Gastrocnemius medialis (tissue), 4 donors: ENCODE data around the gene THSD8. TPM values are rescaled to one million over a fixed set of nuclear protein-coding genes. Genes with fewer than 3 reads are reported as not detected.

Source experiments
- ATAC-seq, 2 donors: fragments of 150-250 bp; one replicate each; pipeline ENCODE4 v1.9.1; 2016
- DNase-seq, 2 donors: peaks; one replicate each; pipeline ENCODE4 v3.0.0-alpha.2; 2019
- H3K27ac ChIP-seq, 4 donors: fragments of 200-600 bp; sonication (generic); 1 replicate in 1 of 4; 2 replicates in 3 of 4; pipeline ENCODE4 v1.5.1; 2016 to 2018; ENCODE audit warnings: mild to moderate bottlenecking in 2 of 4, moderate library complexity in 1 of 4
- H3K27me3 ChIP-seq, 3 donors: fragments of 200-600 bp; sonication (generic) in 2 of 3; 1 replicate in 1 of 3; 2 replicates in 2 of 3; pipeline versions ENCODE4 v1.5.1 to v1.6.0; 2016 to 2019; ENCODE audit warnings: mild to moderate bottlenecking in 1 of 3, moderate library complexity in 1 of 3
- H3K36me3 ChIP-seq, 2 donors: fragments of 200-600 bp; sonication (generic) in 1 of 2; one replicate each; pipeline ENCODE4 v1.5.1; 2017 to 2018
- H3K4me1 ChIP-seq, 2 donors: fragments of 200-600 bp; sonication (generic) in 1 of 2; one replicate each; pipeline ENCODE4 v1.5.1; 2016 to 2017; ENCODE audit warnings: mild to moderate bottlenecking in 2 of 2
- H3K4me3 ChIP-seq, 4 donors: fragments of 200-600 bp; sonication (generic) in 3 of 4; 1 replicate in 1 of 4; 2 replicates in 3 of 4; pipeline ENCODE4 v1.5.1; 2016 to 2019; ENCODE audit warnings: mild to moderate bottlenecking in 2 of 4
- H3K9me3 ChIP-seq, 3 donors: fragments of 200-600 bp; sonication (generic) in 2 of 3; 1 replicate in 1 of 3; 2 replicates in 2 of 3; pipeline ENCODE4 v1.5.1; 2016 to 2019
- POLR2A ChIP-seq, 2 donors: fragments of 450-650 bp; IDR thresholded peaks; one replicate each; pipeline ENCODE4 v1.6.1; 2017; ENCODE audit warnings: antibody characterized with exemption in 2 of 2, mild to moderate bottlenecking in 2 of 2, moderate library complexity in 2 of 2
- in situ Hi-C, 4 donors: fragments of 200-750 bp; cut with MboI; loops; one replicate each; pipeline versions ENCODE4 v1.15.0 to v1.8.0; 2017; ENCODE audit warnings: low sequenced_read_pairs in 4 of 4
- intact Hi-C: fragments of 100-400 bp; cut with DNase I; formaldehyde crosslinking; loops from one replicate; pipeline ENCODE4 v1.15.1; 2023; ENCODE audit warnings: low total_unique reads
- total RNA-seq, 4 donors: library from RNA; depleted of rRNA; stranded (reverse); fragments of >200 nt; gene quantifications; one replicate each; pipeline versions ENCODE4 v1.1.0 to v1.2.3, GENCODE V29; 2016
- TF ChIP-seq, protein P1 (sequence below), 5 experiments: fragments of 450-650 bp in 3 of 5; fragments of 200-600 bp in 2 of 5; sonication (generic) in 2 of 5; IDR thresholded peaks in 4 of 5; conservative IDR thresholded peaks in 1 of 5; 1 replicate in 4 of 5; 2 replicates in 1 of 5; pipeline ENCODE4 v1.5.1; 2016 to 2019; ENCODE audit warnings: antibody characterized with exemption in 5 of 5, mild to moderate bottlenecking in 3 of 5, moderate library complexity in 3 of 5

THSD8 gene
- total RNA-seq, 4 donors from 2014 or later, result not detected

DNA sequence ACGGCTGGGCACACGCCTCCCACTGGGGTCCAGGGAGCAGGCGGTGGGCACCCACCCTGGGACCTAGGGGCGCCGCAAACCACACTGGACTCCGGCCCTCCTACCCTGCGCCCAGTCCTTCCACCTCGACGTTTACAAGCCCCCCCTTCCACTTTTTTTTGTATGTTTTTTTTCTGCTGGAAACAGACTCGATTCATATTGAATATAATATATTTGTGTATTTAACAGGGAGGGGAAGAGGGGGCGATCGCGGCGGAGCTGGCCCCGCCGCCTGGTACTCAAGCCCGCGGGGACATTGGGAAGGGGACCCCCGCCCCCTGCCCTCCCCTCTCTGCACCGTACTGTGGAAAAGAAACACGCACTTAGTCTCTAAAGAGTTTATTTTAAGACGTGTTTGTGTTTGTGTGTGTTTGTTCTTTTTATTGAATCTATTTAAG is 9.0 kb upstream of the THSD8 start:
- in situ Hi-C loops, result no loop called here
- intact Hi-C loops, result loop anchor here (1.0 to 5.0 kb wide), 5 partner anchors 18 to 1054 kb away; partner anchors contain the start of genes FARSA, HOOK2, IER2 and STX10

DNA sequence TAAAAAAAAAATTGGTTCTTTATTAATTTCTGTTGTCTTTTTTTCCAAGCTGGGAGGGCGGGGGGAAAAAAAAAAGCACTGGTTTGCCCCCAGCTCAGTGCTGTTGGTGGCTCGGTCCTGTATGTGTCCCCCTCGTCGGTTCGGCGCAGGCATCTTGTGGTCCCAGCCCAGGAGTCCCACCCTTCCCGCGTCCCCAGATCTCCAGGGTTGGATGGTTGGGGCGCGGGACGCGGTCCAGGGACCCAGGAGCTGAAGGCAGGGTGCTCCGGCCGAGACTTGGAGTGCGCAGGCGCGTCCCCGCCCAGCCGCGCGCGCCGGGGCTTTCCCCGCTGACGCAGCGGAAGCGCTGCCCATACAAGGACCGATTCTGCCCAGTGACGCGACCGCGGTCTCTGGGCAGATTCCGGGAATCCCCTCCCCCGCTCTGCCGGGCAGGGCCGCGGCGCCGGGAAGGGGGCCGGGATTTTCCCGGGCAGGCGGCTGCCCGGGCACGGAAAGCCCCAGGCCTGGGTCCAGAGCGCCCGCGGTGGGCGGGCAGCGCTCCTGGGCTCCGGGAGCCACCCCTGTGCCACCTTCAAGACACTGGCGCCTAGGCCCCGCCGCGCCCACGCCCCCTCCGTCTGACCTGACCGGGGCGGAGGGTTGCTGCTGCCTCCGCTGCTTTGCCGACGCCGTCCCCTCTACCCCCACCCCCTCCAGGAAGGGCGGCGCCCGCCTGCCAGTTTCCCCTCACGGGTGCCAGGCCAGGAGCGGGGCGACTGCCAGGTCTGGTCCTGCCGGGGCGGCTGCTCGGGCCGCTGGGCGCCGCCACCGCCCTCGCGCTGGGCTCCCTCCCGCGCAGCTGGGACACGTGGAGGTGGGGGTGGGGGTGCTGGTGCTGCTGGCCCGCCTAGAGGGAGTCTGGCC is 8.3 kb upstream of the THSD8 start:
- Histone ChIP-seq H3K27me3 (no peaks in the 10 kb centered on the region), H3K9me3 (no peaks in the 10 kb centered on the region), H3K36me3 (no peaks in the 10 kb centered on the region), H3K4me3 (peak overlapping the region; percentile 91 to 98 (median 94)), H3K4me1 (peaks cover 24 to 27% of the 10 kb centered on the region in 2 donors), H3K27ac (peak overlapping the region; percentile 99 to 100 (median 100))
- in situ Hi-C loops, result no loop called here
- TF ChIP-seq POLR2A (IDR thresholded peaks at IDR 0.05), result peak; percentile 82 to 90
- TF ChIP-seq, protein P1, sequence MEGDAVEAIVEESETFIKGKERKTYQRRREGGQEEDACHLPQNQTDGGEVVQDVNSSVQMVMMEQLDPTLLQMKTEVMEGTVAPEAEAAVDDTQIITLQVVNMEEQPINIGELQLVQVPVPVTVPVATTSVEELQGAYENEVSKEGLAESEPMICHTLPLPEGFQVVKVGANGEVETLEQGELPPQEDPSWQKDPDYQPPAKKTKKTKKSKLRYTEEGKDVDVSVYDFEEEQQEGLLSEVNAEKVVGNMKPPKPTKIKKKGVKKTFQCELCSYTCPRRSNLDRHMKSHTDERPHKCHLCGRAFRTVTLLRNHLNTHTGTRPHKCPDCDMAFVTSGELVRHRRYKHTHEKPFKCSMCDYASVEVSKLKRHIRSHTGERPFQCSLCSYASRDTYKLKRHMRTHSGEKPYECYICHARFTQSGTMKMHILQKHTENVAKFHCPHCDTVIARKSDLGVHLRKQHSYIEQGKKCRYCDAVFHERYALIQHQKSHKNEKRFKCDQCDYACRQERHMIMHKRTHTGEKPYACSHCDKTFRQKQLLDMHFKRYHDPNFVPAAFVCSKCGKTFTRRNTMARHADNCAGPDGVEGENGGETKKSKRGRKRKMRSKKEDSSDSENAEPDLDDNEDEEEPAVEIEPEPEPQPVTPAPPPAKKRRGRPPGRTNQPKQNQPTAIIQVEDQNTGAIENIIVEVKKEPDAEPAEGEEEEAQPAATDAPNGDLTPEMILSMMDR (IDR thresholded peaks at IDR 0.05 in 4 of 5, conservative IDR thresholded peaks at IDR 0.05 in 1 of 5), result peak in 2 of 5 experiments; percentile 19 to 30
- intact Hi-C loops, result loop anchor here (1.0 to 5.0 kb wide), 5 partner anchors 18 to 1054 kb away; partner anchors contain the start of genes FARSA, HOOK2, IER2 and STX10
- peak; percentile 85 to 92 for DNase-seq
- peak; percentile 48 to 55 for ATAC-seq

More for the DNA sequence above, 9.0 kb upstream of the THSD8 start:
- no peak for ATAC-seq
- H3K9me3 ChIP-seq, result no peaks in the 10 kb centered on the region
- peaks cover 31 to 33% of the 10 kb centered on the region in 2 donors for H3K4me1 ChIP-seq
- peak in 1 of 2 donors; percentile 47 for TF ChIP-seq POLR2A (IDR thresholded peaks at IDR 0.05)
- TF ChIP-seq, protein P1 (IDR thresholded peaks at IDR 0.05 in 4 of 5, conservative IDR thresholded peaks at IDR 0.05 in 1 of 5), result peak in 1 of 5 experiments; percentile 5
- H3K4me3 ChIP-seq, result peak overlapping the region; percentile 91 to 98 (median 94)
- H3K36me3 ChIP-seq, result no peaks in the 10 kb centered on the region
- peak overlapping the region; percentile 99 to 100 (median 100) for H3K27ac ChIP-seq
- no peaks in the 10 kb centered on the region for H3K27me3 ChIP-seq
- no peak for DNase-seq

GRCh38 chr19:12794196-12794941 is 7.5 kb upstream of the THSD8 start:
- no peak for TF ChIP-seq POLR2A (IDR thresholded peaks at IDR 0.05)
- TF ChIP-seq, protein P1 (IDR thresholded peaks at IDR 0.05 in 4 of 5, conservative IDR thresholded peaks at IDR 0.05 in 1 of 5), result no peak
- H3K36me3 ChIP-seq, result peaks cover 0 to 8% of the 10 kb centered on the region in 2 donors
- H3K27ac ChIP-seq, result peak overlapping the region; percentile 99 to 100 (median 100)
- H3K9me3 ChIP-seq, result no peaks in the 10 kb centered on the region
- intact Hi-C loops, result loop anchor here (5.0 kb wide), 4 partner anchors 72 to 1053 kb away; partner anchors contain the start of genes FARSA, IER2, STX10 and TNPO2
- DNase-seq (no peak), ATAC-seq (no peak)
- in situ Hi-C loops, result no loop called here
- H3K4me1 ChIP-seq, result peaks cover 16 to 18% of the 10 kb centered on the region in 2 donors
- H3K4me3 ChIP-seq, result peak overlapping the region; percentile 91 to 98 (median 94)
- H3K27me3 ChIP-seq, result no peaks in the 10 kb centered on the region

- peaks cover 0 to 14% of the 10 kb centered on the region in 2 donors for H3K36me3 ChIP-seq
- H3K27ac ChIP-seq, result peak overlapping the region; percentile 99 to 100 (median 100)
- ATAC-seq (no peak), DNase-seq (no peak)
- intact Hi-C loops (loop anchor here (5.0 kb wide), 4 partner anchors 73 to 1052 kb away; partner anchors contain the start of genes FARSA, IER2, STX10 and TNPO2), in situ Hi-C loops (loop anchor here in 2 of 4 donors (5.0 kb wide), 1 partner anchor 33 kb away; no protein-coding TSS in a partner anchor)
- H3K27me3 ChIP-seq, result no peaks in the 10 kb centered on the region
- no peaks in the 10 kb centered on the region for H3K9me3 ChIP-seq
- TF ChIP-seq POLR2A (IDR thresholded peaks at IDR 0.05), result no peak
- TF ChIP-seq, protein P1 (IDR thresholded peaks at IDR 0.05 in 4 of 5, conservative IDR thresholded peaks at IDR 0.05 in 1 of 5), result no peak
- peaks cover 14 to 17% of the 10 kb centered on the region in 2 donors for H3K4me1 ChIP-seq
- no peak overlapping the region for H3K4me3 ChIP-seq
Measured at GRCh38 chr19:12794971-12795381, 6.9 kb upstream of the THSD8 start.
